OCI-LY1 (cell line): ENCODE measurements around the gene TUBG1.
A peak's percentile ranks its signal among the peaks of the same experiment; 100 is the strongest.
"Not testable (repeated sequence)": the region's sequence is repeated elsewhere in the genome, so short reads cannot be mapped to it uniquely, and the experiment has no call there.

Source experiments
- H2AFZ ChIP-seq: fragments of 200-600 bp; sonication (generic), shearing (Covaris generic); 2 replicates; pipeline ENCODE4 v1.6.0; 2014; ENCODE audit warnings: antibody characterized with exemption, mild to moderate bottlenecking, low read length
- H3F3A ChIP-seq: fragments of 200-600 bp; sonication (generic), shearing (Covaris generic); 2 replicates; pipeline ENCODE4 v1.6.0; 2014; ENCODE audit warnings: mild to moderate bottlenecking, antibody characterized with exemption, low read length, moderate library complexity; ENCODE audit not compliant: insufficient read depth
- H3K27ac ChIP-seq: fragments of 200-600 bp; sonication (generic); 2 replicates; pipeline ENCODE4 v1.5.1; 2014; ENCODE audit warnings: low read length, mixed run types, mild to moderate bottlenecking, low read depth; ENCODE audit not compliant: poor library complexity, severe bottlenecking
- H3K27me3 ChIP-seq: fragments of 200-600 bp; sonication (generic); 2 replicates; pipeline ENCODE4 v1.6.0; 2014; ENCODE audit warnings: antibody characterized with exemption, mild to moderate bottlenecking, low read length, moderate library complexity; ENCODE audit not compliant: insufficient read depth
- H3K36me3 ChIP-seq: fragments of 200-600 bp; sonication (generic); 2 replicates; pipeline ENCODE4 v1.6.1; 2014; ENCODE audit warnings: mild to moderate bottlenecking, antibody characterized with exemption, low read length, moderate library complexity, mixed read lengths; ENCODE audit not compliant: insufficient read depth
- H3K4me1 ChIP-seq: fragments of 200-600 bp; sonication (generic); 2 replicates; pipeline ENCODE4 v1.5.1; 2014; ENCODE audit warnings: mild to moderate bottlenecking, low read length, moderate library complexity; ENCODE audit not compliant: insufficient read depth, severe bottlenecking
- H3K4me2 ChIP-seq: fragments of 200-600 bp; sonication (generic), shearing (Covaris generic); 2 replicates; pipeline ENCODE4 v1.6.1; 2014; ENCODE audit warnings: low read length
- H3K4me3 ChIP-seq: fragments of 200-600 bp; sonication (generic); 2 replicates; pipeline ENCODE4 v1.5.1; 2014; ENCODE audit warnings: low read length, low read depth, mild to moderate bottlenecking, mixed read lengths; ENCODE audit not compliant: poor library complexity, severe bottlenecking
- H3K79me2 ChIP-seq: fragments of 200-600 bp; shearing (Covaris generic); 2 replicates; pipeline ENCODE4 v1.6.1; 2016; ENCODE audit warnings: mixed run types, low read length, mixed read lengths; ENCODE audit not compliant: insufficient read depth
- H3K9ac ChIP-seq: fragments of 200-600 bp; sonication (generic), shearing (Covaris generic); 2 replicates; pipeline ENCODE4 v1.6.1; 2014; ENCODE audit warnings: mild to moderate bottlenecking, low read length, mixed read lengths
- H3K9me2 ChIP-seq: fragments of 200-600 bp; sonication (generic), shearing (Covaris generic); 2 replicates; pipeline ENCODE4 v1.6.1; 2014; ENCODE audit warnings: low read depth, mild to moderate bottlenecking, low read length, mixed read lengths
- H3K9me3 ChIP-seq: fragments of 200-600 bp; shearing (Covaris generic); 2 replicates; pipeline ENCODE4 v1.6.1; 2014; ENCODE audit warnings: low read length, mixed read lengths
- H4K20me1 ChIP-seq: fragments of 200-600 bp; sonication (generic), shearing (Covaris generic); 2 replicates; pipeline ENCODE4 v1.6.0; 2016; ENCODE audit warnings: mild to moderate bottlenecking, low read length; ENCODE audit not compliant: insufficient read depth
- CTCF ChIP-seq: fragments of 200-600 bp; sonication (generic), shearing (Covaris generic); IDR thresholded peaks from 2 replicates; pipeline ENCODE4 v1.5.1; 2017; ENCODE audit warnings: mild to moderate bottlenecking, antibody characterized with exemption, low read length, moderate library complexity, mixed read lengths
- EZH2 ChIP-seq: fragments of 200-600 bp; sonication (generic), shearing (Covaris generic); IDR thresholded peaks from 2 replicates; pipeline ENCODE4 v1.8.0; 2017; ENCODE audit warnings: borderline replicate concordance, mixed run types, mild to moderate bottlenecking, antibody characterized with exemption, low read length, moderate library complexity, mixed read lengths

TUBG1 gene

GRCh38 chr17:42608305-42609181 lies 940 bp upstream of the TUBG1 start:
- no peaks in the 10 kb centered on the region for H3K9me2 ChIP-seq
- peak overlapping the region; percentile 79 for H3K4me2 ChIP-seq
- no peaks in the 10 kb centered on the region for H3K27me3 ChIP-seq
- H3K79me2 ChIP-seq, result peaks cover 56% of the 10 kb centered on the region
- peak overlapping the region; percentile 81 for H3K27ac ChIP-seq
- no peak overlapping the region for H2AFZ ChIP-seq
- H3K9me3 ChIP-seq, result no peaks in the 10 kb centered on the region
- H4K20me1 ChIP-seq, result no peaks in the 10 kb centered on the region
- peaks cover 21% of the 10 kb centered on the region; the same call in 1 of the 2 replicates for H3K36me3 ChIP-seq
- peaks cover 51% of the 10 kb centered on the region for H3K4me1 ChIP-seq
- peak overlapping the region; percentile 81 for H3K4me3 ChIP-seq
- TF ChIP-seq CTCF (no peak), EZH2 (no peak)
- peaks cover 11% of the 10 kb centered on the region for H3F3A ChIP-seq
- peak overlapping the region; percentile 85 for H3K9ac ChIP-seq

- peak overlapping the region; percentile 68 for H3K4me2 ChIP-seq
- H2AFZ ChIP-seq, H3F3A ChIP-seq, H4K20me1 ChIP-seq, H3K9me3 ChIP-seq, H3K9me2 ChIP-seq, H3K27me3 ChIP-seq: not testable (repeated sequence)
- peak overlapping the region; percentile 19 for H3K27ac ChIP-seq
- H3K4me1 ChIP-seq, result peaks cover 35% of the 10 kb centered on the region
- H3K4me3 ChIP-seq, result peak overlapping the region; percentile 81
- peaks cover 42% of the 10 kb centered on the region for H3K79me2 ChIP-seq
- H3K9ac ChIP-seq, result peak overlapping the region; percentile 87
- peaks cover 34% of the 10 kb centered on the region for H3K36me3 ChIP-seq
Measured at GRCh38 chr17:42609814-42610801, 625 bp downstream of the TUBG1 start.

DNA sequence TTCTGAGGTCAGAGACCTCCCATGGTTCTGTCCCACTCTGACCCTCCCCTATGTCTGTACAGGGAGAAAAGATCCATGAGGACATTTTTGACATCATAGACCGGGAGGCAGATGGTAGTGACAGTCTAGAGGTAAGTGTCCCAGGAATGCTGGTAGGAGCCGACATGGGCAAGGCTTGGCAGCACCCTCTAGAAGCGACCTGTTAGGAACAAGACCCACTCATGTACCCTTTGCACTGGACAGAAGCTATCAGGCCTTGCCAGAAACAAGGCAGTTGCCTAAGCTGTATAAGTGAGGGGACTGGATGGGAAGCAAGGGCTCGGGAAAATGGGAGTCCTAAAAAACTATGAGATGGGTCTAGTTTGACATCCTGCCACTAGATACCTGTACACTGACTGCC lies 2.5 kb downstream of the TUBG1 start:
- Histone ChIP-seq H3K27me3 (no peaks in the 10 kb centered on the region), H3K9ac (no peak overlapping the region), H4K20me1 (no peaks in the 10 kb centered on the region), H3F3A (no peaks in the 10 kb centered on the region), H3K36me3 (peaks cover 45% of the 10 kb centered on the region), H3K4me2 (no peak overlapping the region), H3K4me3 (no peak overlapping the region), H3K9me3 (no peaks in the 10 kb centered on the region), H3K27ac (no peak overlapping the region), H2AFZ (no peak overlapping the region), H3K79me2 (peaks cover 23% of the 10 kb centered on the region), H3K9me2 (no peaks in the 10 kb centered on the region), H3K4me1 (peaks cover 16% of the 10 kb centered on the region)
- no peak for TF ChIP-seq EZH2
